Measurements from ENCODE around the gene LRMDA. TPM values are rescaled to one million over a fixed set of nuclear protein-coding genes. Genes with fewer than 3 reads are reported as not detected.

LRMDA gene
- total RNA-seq, 1 experiment from 2014 or later: 4.8 TPM

- ChIA-PET RAD21 (ENCODE audit: low non-redundant PET in 1 of 2, low total read pairs in 2 of 2, uncharacterized antibody in 2 of 2, unreplicated experiment in 2 of 2) (no interaction called here), CTCF (no interaction called here), POLR2A (no interaction called here)
- no TSS peak for BruUV-seq (replicated peaks)
- H3K36me3 ChIP-seq (ENCODE audit: control insufficient read depth in 1 of 2, insufficient read depth in 2 of 2, low read length in 2 of 2): no peaks in the 10 kb centered on the region
- H3K4me1 ChIP-seq (ENCODE audit: control insufficient read depth in 1 of 2, insufficient read depth in 2 of 2, low read length in 2 of 2): no peaks in the 10 kb centered on the region
- no peak for ATAC-seq
- no peaks in the 10 kb centered on the region for H4K20me1 ChIP-seq (ENCODE audit: insufficient read depth)
- H3K9me2 ChIP-seq (ENCODE audit: insufficient read depth): no peaks in the 10 kb centered on the region
- no peak overlapping the region for H2AFZ ChIP-seq (ENCODE audit: low read depth, low read length, poor library complexity, severe bottlenecking)
- no peak overlapping the region for H3K4me3 ChIP-seq (replicated peaks in 1 of 2; ENCODE audit: low read depth in 1 of 2, low read length in 2 of 2)
- H3K79me2 ChIP-seq (ENCODE audit: insufficient read depth, low read length): no peaks in the 10 kb centered on the region
- peaks cover 39% of the 10 kb centered on the region for H3K27me3 ChIP-seq (ENCODE audit: insufficient read depth, low read length)
- H3K27ac ChIP-seq (ENCODE audit: low read depth, low read length): no peak overlapping the region
- intact Hi-C loops (cut with micrococcal nuclease): no loop called here
- TF ChIP-seq EZH2phosphoT487 (IDR thresholded peaks at IDR 0.05; ENCODE audit: borderline replicate concordance) (no peak), RAD21 (IDR thresholded peaks at IDR 0.05; ENCODE audit: low read depth) (no peak), JUND (IDR thresholded peaks at IDR 0.05) (no peak), CBX3 (IDR thresholded peaks at IDR 0.05; ENCODE audit: low read depth) (no peak), YY1 (IDR thresholded peaks at IDR 0.05; ENCODE audit: extremely low read depth, insufficient replicate concordance, low read depth, low read length) (no peak), SRF (IDR thresholded peaks at IDR 0.05; ENCODE audit: low read depth) (no peak), ZBTB33 (IDR thresholded peaks at IDR 0.05; ENCODE audit: extremely low read depth, insufficient replicate concordance, low read length) (no peak)
- no peaks in the 10 kb centered on the region for H3K9me3 ChIP-seq (ENCODE audit: control insufficient read depth in 1 of 2, insufficient read depth in 1 of 2, low read depth in 1 of 2, low read length in 2 of 2)
- no peak for DNase-seq (ENCODE audit: low read depth, low spot score)
- no peak overlapping the region for H3K9ac ChIP-seq (ENCODE audit: low read length)
- H3K4me2 ChIP-seq (ENCODE audit: low read length): no peak overlapping the region
These were observed 690.6 kb downstream of the LRMDA start for GRCh38 chr10:76122056-76122455.

DNA sequence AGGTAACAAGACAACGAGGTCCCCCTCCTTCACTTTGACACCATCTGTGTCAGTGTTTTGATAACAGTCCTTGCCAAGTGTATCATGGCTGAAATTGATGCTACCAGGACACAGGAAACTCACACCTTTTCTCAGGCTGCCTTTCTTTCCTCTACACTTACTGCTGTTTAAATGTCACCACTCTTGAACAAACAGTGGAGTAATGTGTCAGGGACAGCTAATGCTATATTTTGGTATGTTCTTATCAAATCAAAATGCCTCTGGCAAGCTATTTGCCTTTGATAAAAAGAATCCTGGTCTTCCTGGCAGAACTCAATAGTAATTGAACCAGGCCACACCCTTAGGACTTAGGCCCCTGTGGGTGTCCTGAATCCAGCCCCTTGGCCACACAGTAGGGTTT lies 692.9 kb downstream of the LRMDA start:
- DNase-seq (ENCODE audit: low read depth, low spot score) (no peak), ATAC-seq (no peak)
- BruUV-seq (replicated peaks): no TSS peak
- Histone ChIP-seq H3K36me3 (ENCODE audit: control insufficient read depth in 1 of 2, insufficient read depth in 2 of 2, low read length in 2 of 2) (no peaks in the 10 kb centered on the region), H3K27me3 (ENCODE audit: insufficient read depth, low read length) (peaks cover 55% of the 10 kb centered on the region), H3K9ac (ENCODE audit: low read length) (no peak overlapping the region), H3K4me3 (replicated peaks in 1 of 2; ENCODE audit: low read depth in 1 of 2, low read length in 2 of 2) (no peak overlapping the region), H3K79me2 (ENCODE audit: insufficient read depth, low read length) (no peaks in the 10 kb centered on the region), H3K4me2 (ENCODE audit: low read length) (no peak overlapping the region), H2AFZ (ENCODE audit: low read depth, low read length, poor library complexity, severe bottlenecking) (no peak overlapping the region), H4K20me1 (ENCODE audit: insufficient read depth) (no peaks in the 10 kb centered on the region), H3K27ac (ENCODE audit: low read depth, low read length) (no peak overlapping the region), H3K9me3 (ENCODE audit: control insufficient read depth in 1 of 2, insufficient read depth in 1 of 2, low read depth in 1 of 2, low read length in 2 of 2) (no peaks in the 10 kb centered on the region), H3K4me1 (ENCODE audit: control insufficient read depth in 1 of 2, insufficient read depth in 2 of 2, low read length in 2 of 2) (no peaks in the 10 kb centered on the region), H3K9me2 (ENCODE audit: insufficient read depth) (no peaks in the 10 kb centered on the region)
- RAD21 ChIA-PET (ENCODE audit: low non-redundant PET in 1 of 2, low total read pairs in 2 of 2, uncharacterized antibody in 2 of 2, unreplicated experiment in 2 of 2): no interaction called here
- POLR2A ChIA-PET: no interaction called here
- CTCF ChIA-PET: no interaction called here
- intact Hi-C loops (cut with micrococcal nuclease): no loop called here
- TF ChIP-seq SIN3A (IDR thresholded peaks at IDR 0.05; ENCODE audit: low read depth) (no peak), CEBPB (IDR thresholded peaks at IDR 0.05; ENCODE audit: low read depth) (no peak), CBX3 (IDR thresholded peaks at IDR 0.05; ENCODE audit: low read depth) (no peak), SRF (IDR thresholded peaks at IDR 0.05; ENCODE audit: low read depth) (no peak), FOSL1 (IDR thresholded peaks at IDR 0.05; ENCODE audit: low read depth) (no peak), ZBTB33 (IDR thresholded peaks at IDR 0.05; ENCODE audit: extremely low read depth, insufficient replicate concordance, low read length) (no peak)
- TF ChIP-seq, protein P1, sequence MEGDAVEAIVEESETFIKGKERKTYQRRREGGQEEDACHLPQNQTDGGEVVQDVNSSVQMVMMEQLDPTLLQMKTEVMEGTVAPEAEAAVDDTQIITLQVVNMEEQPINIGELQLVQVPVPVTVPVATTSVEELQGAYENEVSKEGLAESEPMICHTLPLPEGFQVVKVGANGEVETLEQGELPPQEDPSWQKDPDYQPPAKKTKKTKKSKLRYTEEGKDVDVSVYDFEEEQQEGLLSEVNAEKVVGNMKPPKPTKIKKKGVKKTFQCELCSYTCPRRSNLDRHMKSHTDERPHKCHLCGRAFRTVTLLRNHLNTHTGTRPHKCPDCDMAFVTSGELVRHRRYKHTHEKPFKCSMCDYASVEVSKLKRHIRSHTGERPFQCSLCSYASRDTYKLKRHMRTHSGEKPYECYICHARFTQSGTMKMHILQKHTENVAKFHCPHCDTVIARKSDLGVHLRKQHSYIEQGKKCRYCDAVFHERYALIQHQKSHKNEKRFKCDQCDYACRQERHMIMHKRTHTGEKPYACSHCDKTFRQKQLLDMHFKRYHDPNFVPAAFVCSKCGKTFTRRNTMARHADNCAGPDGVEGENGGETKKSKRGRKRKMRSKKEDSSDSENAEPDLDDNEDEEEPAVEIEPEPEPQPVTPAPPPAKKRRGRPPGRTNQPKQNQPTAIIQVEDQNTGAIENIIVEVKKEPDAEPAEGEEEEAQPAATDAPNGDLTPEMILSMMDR (IDR thresholded peaks at IDR 0.05 in 2 of 3, conservative IDR thresholded peaks at IDR 0.05 in 1 of 3; ENCODE audit: borderline replicate concordance in 1 of 3, insufficient read depth in 1 of 3, low read depth in 2 of 3, low read length in 2 of 3): no peak

Measured in HCT116 (cell line).